HS-27A (cell line): ENCODE data around the gene GMNC.
"Not testable (repeated sequence)": the region's sequence is repeated elsewhere in the genome, so short reads cannot be mapped to it uniquely, and the experiment has no call there.

Experiments
- DNase-seq: peaks from one replicate; pipeline ENCODE4 v3.0.0-alpha.2; 2012; ENCODE audit warnings: low read depth, missing footprints

Gene GMNC

GRCh38 chr3:190862209-190863118 is at the start of gene GMNC:
GMNC (minus strand) TSS chr3:190862694; CDS start chr3:190862615, 79 bp downstream.
- no peak for DNase-seq

- no peak for DNase-seq
Measured at GRCh38 chr3:190911382-190911781, 48.9 kb upstream of the GMNC start.

DNA sequence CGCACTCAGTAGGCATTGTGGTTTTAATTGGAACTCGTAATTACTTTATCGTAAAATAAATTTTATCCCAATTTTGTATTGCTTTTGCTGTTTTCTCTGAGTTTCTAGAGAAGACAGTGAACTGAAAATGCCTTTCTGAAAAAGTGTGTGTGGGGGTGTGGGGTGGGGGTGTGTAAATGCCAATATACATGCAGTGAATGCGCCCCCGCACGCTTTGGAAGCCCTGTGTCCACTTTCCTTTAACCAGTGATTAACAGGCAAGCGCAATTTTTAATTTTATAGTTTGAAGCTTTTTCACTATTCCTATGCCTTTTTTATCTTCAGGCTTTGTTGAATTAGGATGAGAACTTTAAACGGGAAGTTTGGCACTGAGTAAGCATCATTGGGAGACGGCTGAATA is 47.4 kb upstream of the GMNC start:
- no peak for DNase-seq

DNA sequence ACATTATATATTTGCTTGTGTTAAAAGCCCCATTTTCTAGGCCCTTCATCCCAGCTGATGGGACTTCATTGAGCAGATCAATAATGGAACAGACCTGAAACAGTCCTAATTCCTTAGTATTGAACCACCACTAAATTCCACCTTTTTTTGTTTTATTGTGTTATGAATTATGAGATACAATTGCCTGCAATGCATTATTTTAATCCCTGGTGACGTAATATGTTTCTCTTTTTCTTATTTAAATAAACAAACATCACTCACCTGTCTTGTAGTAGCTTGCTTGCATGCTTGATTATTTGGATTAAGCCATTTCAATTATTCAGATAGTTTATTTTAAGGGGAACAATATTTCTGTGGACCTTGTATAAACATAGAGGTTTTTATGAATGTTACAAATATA is 40.7 kb upstream of the GMNC start:
- DNase-seq: no peak

DNA sequence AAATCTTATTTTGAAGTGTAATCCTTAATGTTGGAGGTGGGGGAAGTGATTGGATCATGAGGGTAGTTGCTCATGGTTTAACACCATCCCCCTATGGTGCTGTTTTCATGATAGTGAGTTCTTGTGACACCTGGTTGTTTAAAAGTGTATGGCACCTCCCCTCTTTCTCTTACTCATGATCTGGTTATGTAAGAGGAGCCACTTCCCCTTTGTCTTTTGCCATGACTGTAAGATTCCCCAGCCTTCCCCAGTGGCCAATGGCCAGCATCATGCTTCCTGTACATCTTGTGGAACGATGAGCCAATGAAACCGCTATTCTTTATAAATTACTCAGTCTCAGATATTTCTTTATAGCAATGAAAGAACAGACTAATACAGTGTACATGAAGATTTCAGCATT is 39.8 kb upstream of the GMNC start:
- no peak for DNase-seq

GRCh38 chr3:190892395-190892902 is 30.0 kb upstream of the GMNC start:
- DNase-seq: no peak

- DNase-seq: no peak
Measured at GRCh38 chr3:190886945-190887344, 24.5 kb upstream of the GMNC start.

GRCh38 chr3:190883973-190884832 is 21.7 kb upstream of the GMNC start:
- peak; percentile 15 for DNase-seq

DNA sequence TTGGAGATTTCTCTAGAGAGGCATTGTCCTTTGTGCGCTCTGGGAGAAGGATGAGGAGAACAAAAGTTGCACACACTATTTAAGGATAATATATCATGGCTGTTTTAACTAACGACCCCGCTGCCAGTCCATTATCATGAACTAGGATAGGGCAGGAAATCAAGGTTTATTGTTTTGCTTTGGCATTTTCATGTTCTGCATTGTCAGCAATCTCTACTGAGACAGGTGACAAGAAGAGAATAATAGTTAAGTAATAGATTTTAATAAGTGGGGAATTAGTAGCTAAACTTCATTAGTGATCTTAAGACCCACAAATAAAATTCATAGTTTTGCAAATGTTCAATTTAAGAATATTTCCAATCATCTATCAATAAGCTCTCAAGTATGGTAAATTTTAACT is 20.6 kb upstream of the GMNC start:
- no peak for DNase-seq

DNA sequence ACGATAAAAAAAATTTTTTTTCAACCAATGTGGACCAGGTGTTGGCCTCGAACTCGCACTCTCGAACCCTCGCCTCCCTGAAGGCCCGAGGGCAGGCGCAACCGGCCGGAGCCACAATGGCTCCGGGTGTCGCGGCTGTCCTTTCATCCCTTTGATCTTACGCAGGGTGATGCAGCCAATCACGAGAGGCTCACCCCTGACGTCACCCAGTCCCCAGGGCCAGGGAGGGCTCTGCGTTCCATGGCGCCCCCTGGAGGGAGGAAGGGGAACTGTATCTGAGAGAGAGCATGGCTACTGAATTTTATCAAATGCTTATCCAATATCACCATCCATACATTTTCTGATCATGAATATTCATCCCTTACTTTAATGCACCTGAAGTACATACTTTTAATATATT is 15.4 kb upstream of the GMNC start:
- DNase-seq: no peak

DNA sequence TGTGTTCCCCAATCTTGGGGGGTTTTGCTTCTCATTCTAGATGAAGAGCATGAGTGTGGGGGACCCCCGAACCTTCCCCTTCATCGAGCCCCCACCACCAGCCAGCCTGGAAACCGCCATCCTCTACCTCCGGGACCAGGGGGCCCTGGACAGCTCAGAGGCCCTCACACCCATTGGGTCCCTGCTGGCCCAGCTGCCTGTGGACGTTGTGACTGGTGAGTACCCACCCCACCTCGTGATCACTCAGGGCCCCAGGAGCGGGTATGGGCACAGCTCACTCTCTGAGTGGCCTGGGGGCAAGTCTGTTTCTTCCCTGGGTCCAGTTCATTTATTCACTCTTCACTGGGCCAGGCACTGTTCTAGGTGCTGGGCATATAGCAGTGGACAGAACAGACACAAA is 13.9 kb upstream of the GMNC start:
- not testable (repeated sequence) for DNase-seq

DNA sequence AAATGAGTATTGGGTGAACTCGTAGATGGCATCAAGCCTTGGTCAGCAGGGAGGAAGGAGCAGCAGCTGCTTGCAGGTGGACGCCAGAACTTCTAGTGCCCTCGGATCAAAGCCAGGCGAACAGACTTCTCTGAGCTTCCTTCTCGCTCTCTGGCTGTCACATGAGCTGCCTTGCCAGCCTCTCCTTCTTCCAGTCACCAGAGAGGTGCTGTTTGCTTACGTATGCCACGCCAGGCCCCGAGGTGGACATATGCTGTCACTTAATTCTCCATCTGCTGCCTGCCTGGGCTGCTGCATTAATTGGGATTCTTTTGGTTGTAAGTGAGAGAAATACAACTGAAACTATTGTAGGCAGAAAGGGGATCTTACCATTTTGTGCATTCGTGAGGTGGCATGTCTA is 12.6 kb upstream of the GMNC start:
- DNase-seq: not testable (repeated sequence)

GRCh38 chr3:190870127-190870526 is 7.6 kb upstream of the GMNC start:
- no peak for DNase-seq

- no peak for DNase-seq
Measured at GRCh38 chr3:190867071-190867470, 4.6 kb upstream of the GMNC start.

DNA sequence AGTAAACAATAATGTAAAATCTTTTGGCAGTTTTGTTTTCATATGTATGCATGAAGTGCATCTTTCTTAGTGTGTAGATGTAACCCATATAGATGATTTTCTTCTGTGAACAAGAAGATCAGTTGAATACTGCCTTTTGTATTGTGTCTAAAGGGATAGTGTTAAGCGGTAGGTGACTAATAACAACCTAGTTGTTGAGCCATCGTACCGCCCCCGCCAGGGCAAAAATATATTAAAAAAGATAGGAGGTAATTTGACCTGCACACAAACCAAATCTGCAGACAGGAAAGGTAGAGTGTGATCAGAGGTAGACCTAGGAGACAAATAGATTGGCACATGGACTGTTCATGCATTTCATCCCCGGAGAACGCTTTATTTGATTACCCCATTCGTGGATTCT is 3.3 kb upstream of the GMNC start:
- DNase-seq: no peak

GRCh38 chr3:190865419-190865818 is 2.9 kb upstream of the GMNC start:
- no peak for DNase-seq

- DNase-seq: no peak
Measured at GRCh38 chr3:190864002-190864401, 1.5 kb upstream of the GMNC start.

- DNase-seq: no peak
Measured at GRCh38 chr3:190863119-190863465, 598 bp upstream of the GMNC start.

GRCh38 chr3:190860521-190860920 is 2.0 kb downstream of the GMNC start:
- no peak for DNase-seq

- DNase-seq: no peak
Measured at GRCh38 chr3:190855151-190855550, 7.3 kb downstream of the GMNC start.

DNA sequence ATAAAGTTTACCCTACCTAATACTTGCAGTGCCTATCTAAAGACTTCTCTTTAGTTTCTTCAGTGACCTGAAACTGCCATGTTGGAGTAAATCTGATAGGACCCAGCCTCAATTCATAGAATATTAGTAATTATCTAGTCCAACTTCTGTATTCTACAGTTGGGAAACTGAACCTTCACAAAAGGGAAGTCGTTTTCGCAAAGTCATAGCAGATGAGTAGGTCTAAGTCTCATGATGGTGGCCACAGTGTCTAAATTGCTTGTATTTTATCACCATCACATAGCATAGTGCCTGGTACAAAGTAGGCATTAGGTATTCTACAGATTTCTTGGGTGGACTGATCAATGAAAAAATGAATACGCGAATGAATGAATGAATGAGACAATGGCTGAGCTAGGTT is 8.4 kb downstream of the GMNC start:
- DNase-seq: no peak

- no peak for DNase-seq
Measured at GRCh38 chr3:190853464-190853863, 9.0 kb downstream of the GMNC start.

GRCh38 chr3:190849607-190850006 is 12.9 kb downstream of the GMNC start:
- DNase-seq: no peak
